ENCODE data around the gene NUDT13. TPM values are rescaled to one million over a fixed set of nuclear protein-coding genes. Genes with fewer than 3 reads are reported as not detected.

Gene NUDT13
- total RNA-seq, 1 experiment from 2014 or later: 1.8 TPM

DNA sequence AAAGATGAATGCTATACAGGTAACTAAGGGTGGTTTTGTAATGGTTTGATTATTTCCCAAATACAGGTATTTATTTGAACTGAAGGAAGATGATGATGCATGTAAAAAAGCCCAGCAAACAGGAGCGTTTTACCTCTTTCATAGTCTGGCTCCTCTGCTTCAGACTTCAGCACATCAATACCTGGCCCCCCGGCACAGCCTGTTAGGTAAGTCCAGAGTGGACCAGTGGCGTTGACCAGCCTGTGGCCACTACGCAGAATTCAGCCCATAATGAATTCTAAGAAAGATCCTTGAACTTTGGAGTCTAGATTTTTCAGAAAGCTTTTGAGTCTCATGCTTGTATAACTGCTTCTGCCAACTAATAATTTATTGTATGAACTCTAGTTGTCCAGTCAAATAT lies 9.7 kb downstream of the NUDT13 start:
- peaks cover 5% of the 10 kb centered on the region for H3K4me1 Mint-ChIP-seq (ENCODE audit: insufficient read depth, unreplicated experiment)
- peak overlapping the region; percentile 14 for H3K27ac Mint-ChIP-seq (ENCODE audit: low read depth, unreplicated experiment)
- intact Hi-C loops (cut with micrococcal nuclease): no loop called here
- peaks cover 33% of the 10 kb centered on the region for H3K36me3 Mint-ChIP-seq (ENCODE audit: insufficient read depth, unreplicated experiment)
- no peak overlapping the region for H3K4me3 Mint-ChIP-seq (ENCODE audit: unreplicated experiment)
- H3K9me3 Mint-ChIP-seq (ENCODE audit: unreplicated experiment): no peaks in the 10 kb centered on the region
- ChIA-PET POLR2A (interaction anchor here (7.8 kb wide), 1 partner anchor 24 kb away, joined by 64 read pairs; the partner anchor contains the start of gene P4HA1), CTCF (no interaction called here)
- H3K27me3 Mint-ChIP-seq (ENCODE audit: insufficient read depth, unreplicated experiment): no peaks in the 10 kb centered on the region
- BruUV-seq (replicated peaks): no TSS peak
- TF ChIP-seq CTCF (IDR thresholded peaks at IDR 0.05; ENCODE audit: unreplicated experiment): no peak
- no peak for DNase-seq (ENCODE audit: unreplicated experiment)

GRCh38 chr10:73126343-73126742 lies 16.1 kb downstream of the NUDT13 start:
- ChIA-PET CTCF (interaction anchor here (3.0 kb wide), 1 partner anchor 33 kb away, joined by 11 read pairs; no protein-coding TSS in a partner anchor), POLR2A (interaction anchor here (0.7 kb wide), 1 partner anchor 31 kb away, joined by 4 read pairs; no protein-coding TSS in a partner anchor)
- TF ChIP-seq CTCF (IDR thresholded peaks at IDR 0.05; ENCODE audit: unreplicated experiment): no peak
- H3K36me3 Mint-ChIP-seq (ENCODE audit: insufficient read depth, unreplicated experiment): peaks cover 70% of the 10 kb centered on the region
- peak; percentile 4 for DNase-seq (ENCODE audit: unreplicated experiment)
- no peaks in the 10 kb centered on the region for H3K27me3 Mint-ChIP-seq (ENCODE audit: insufficient read depth, unreplicated experiment)
- intact Hi-C loops (cut with micrococcal nuclease): no loop called here
- no peaks in the 10 kb centered on the region for H3K4me1 Mint-ChIP-seq (ENCODE audit: insufficient read depth, unreplicated experiment)
- BruUV-seq (replicated peaks): no TSS peak
- no peak overlapping the region for H3K27ac Mint-ChIP-seq (ENCODE audit: low read depth, unreplicated experiment)
- H3K4me3 Mint-ChIP-seq (ENCODE audit: unreplicated experiment): no peak overlapping the region
- H3K9me3 Mint-ChIP-seq (ENCODE audit: unreplicated experiment): no peaks in the 10 kb centered on the region

GRCh38 chr10:73131301-73131700 lies 21.0 kb downstream of the NUDT13 start:
- Mint-ChIP-seq H3K9me3 (ENCODE audit: unreplicated experiment) (no peaks in the 10 kb centered on the region), H3K27ac (ENCODE audit: low read depth, unreplicated experiment) (no peak overlapping the region), H3K4me3 (ENCODE audit: unreplicated experiment) (no peak overlapping the region), H3K27me3 (ENCODE audit: insufficient read depth, unreplicated experiment) (no peaks in the 10 kb centered on the region), H3K36me3 (ENCODE audit: insufficient read depth, unreplicated experiment) (peaks cover 83% of the 10 kb centered on the region), H3K4me1 (ENCODE audit: insufficient read depth, unreplicated experiment) (peaks cover 6% of the 10 kb centered on the region)
- ChIA-PET POLR2A (interaction anchor here (0.7 to 3.3 kb wide), 3 partner anchors 18 to 35 kb away, joined by 4 to 23 read pairs (median 9); partner anchors contain the start of genes NUDT13 and P4HA1), CTCF (interaction anchor here (0.9 to 1.1 kb wide), 2 partner anchors 28 to 30 kb away, joined by 3 to 4 read pairs; no protein-coding TSS in a partner anchor)
- TF ChIP-seq CTCF (IDR thresholded peaks at IDR 0.05; ENCODE audit: unreplicated experiment): no peak
- BruUV-seq (replicated peaks): no TSS peak
- peak; percentile 40 for DNase-seq (ENCODE audit: unreplicated experiment)
- intact Hi-C loops (cut with micrococcal nuclease): loop anchor here (5.0 kb wide), 1 partner anchor 34 kb away; the partner anchor contains the start of gene P4HA1

DNA sequence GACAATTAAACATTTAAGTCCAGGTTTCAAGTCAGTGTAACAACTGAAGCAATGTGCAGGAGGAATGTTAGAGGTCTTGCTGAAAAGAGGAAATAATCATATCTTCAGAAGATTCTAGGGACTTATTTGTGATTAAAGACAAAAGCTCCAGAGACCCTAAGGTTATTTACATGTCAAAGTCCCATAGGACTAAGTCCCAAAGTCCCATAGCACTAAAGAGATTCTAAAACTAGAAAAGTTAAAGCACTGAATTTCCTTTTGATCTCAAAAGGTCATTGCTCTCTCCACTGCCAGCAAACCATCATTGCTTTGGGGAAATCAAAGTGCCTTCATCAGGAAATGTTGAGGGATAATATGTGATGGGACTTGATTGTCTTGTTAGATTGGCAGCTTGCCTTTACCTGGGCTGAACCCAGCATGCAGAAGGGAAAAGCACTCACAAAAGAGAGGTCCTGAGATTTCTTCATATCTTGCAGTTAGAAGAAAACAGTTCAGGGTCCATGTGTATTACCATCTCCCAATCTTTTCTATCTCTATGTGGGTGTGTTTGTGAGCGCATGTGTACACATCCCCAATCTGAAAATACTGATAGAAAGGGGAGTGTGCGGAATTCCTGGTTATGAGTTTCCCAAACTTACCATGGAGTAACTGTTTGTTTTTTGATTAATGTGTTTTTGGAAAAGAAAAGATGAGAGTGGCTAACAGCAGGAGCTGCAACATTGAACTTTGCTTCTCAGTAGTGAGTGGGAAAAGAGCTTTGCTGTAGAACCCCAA lies 21.8 kb downstream of the NUDT13 start:
- ChIA-PET CTCF (interaction anchor here (1.6 kb wide), 1 partner anchor 35 kb away, joined by 3 read pairs; no protein-coding TSS in a partner anchor), POLR2A (interaction anchor here (0.7 to 3.3 kb wide), 4 partner anchors 14 to 36 kb away, joined by 3 to 23 read pairs (median 6); partner anchors contain the start of genes ECD, NUDT13 and P4HA1)
- no peak for DNase-seq (ENCODE audit: unreplicated experiment)
- peaks cover 85% of the 10 kb centered on the region for H3K36me3 Mint-ChIP-seq (ENCODE audit: insufficient read depth, unreplicated experiment)
- H3K4me1 Mint-ChIP-seq (ENCODE audit: insufficient read depth, unreplicated experiment): peaks cover 6% of the 10 kb centered on the region
- intact Hi-C loops (cut with micrococcal nuclease): loop anchor here (5.0 kb wide), 1 partner anchor 35 kb away; the partner anchor contains the start of gene P4HA1
- peak overlapping the region; percentile 12 for H3K27ac Mint-ChIP-seq (ENCODE audit: low read depth, unreplicated experiment)
- no peak overlapping the region for H3K4me3 Mint-ChIP-seq (ENCODE audit: unreplicated experiment)
- no peaks in the 10 kb centered on the region for H3K27me3 Mint-ChIP-seq (ENCODE audit: insufficient read depth, unreplicated experiment)
- no peak for TF ChIP-seq CTCF (IDR thresholded peaks at IDR 0.05; ENCODE audit: unreplicated experiment)
- no peaks in the 10 kb centered on the region for H3K9me3 Mint-ChIP-seq (ENCODE audit: unreplicated experiment)
- no TSS peak for BruUV-seq (replicated peaks)

All from MCF 10A (cell line).